HepG2 (cell line): ENCODE results near the gene PASD1. TPM values are rescaled to one million over a fixed set of nuclear protein-coding genes. Genes with fewer than 3 reads are reported as not detected.

ENCODE experiments used
- ATAC-seq: fragments of 200-7000 bp; cut with Tn5 transposase; 3 replicates; pipeline ENCODE4 v1.9.1; 2020; ENCODE audit warnings: mild to moderate bottlenecking, moderate library complexity
- BruUV-seq: library from RNA; stranded (reverse); fragments of 400-500 nt; replicated peaks from 2 replicates; lab custom pipeline; 2021; lab: Mats Ljungman, UMichigan
- CTCF ChIA-PET: fragments of 300-600 bp; formaldehyde crosslinking; extraction: SDS; loops from one replicate; lab custom pipeline; 2021; ENCODE audit warnings: low total read pairs, inconsistent platforms, low intra/inter-chr PET ratio; lab: Yijun Ruan, JAX
- POLR2A ChIA-PET: fragments of 350-600 bp; sonication (Branson Sonifier 250); formaldehyde crosslinking; loops from one replicate; lab custom pipeline; 2020; ENCODE audit warnings: antibody characterized with exemption, inconsistent platforms; lab: Yijun Ruan, JAX
- DNase-seq: peaks from one replicate; pipeline ENCODE4 v3.0.0-alpha.2; 2015; ENCODE audit warnings: low spot score
- FAIRE-seq: peaks from 3 replicates; lab custom pipeline; 2011; peaks lifted over from hg19 to GRCh38; lab: Jason Lieb, UNC
- H2AFZ ChIP-seq: one replicate; pipeline ENCODE4 v1.6.1; 2011; ENCODE audit warnings: low read length, inconsistent platforms
- H3K27ac ChIP-seq: fragments of 300-600 bp; 3 replicates; pipeline ENCODE4 v1.8.0; 2011; ENCODE audit warnings: mixed run types, mild to moderate bottlenecking, mixed read lengths, low read length, inconsistent platforms; ENCODE audit not compliant: insufficient read depth; ENCODE audit errors: extremely low read length
- H3K27me3 ChIP-seq, 2 experiments: fragments of 200-600 bp in 1 of 2; 2 replicates in 1 of 2; 3 replicates in 1 of 2; pipeline versions ENCODE4 v1.6.0 to v1.8.0; 2011; ENCODE audit warnings: low read length in 2 of 2, mild to moderate bottlenecking in 2 of 2, moderate library complexity in 2 of 2, inconsistent platforms in 1 of 2; ENCODE audit not compliant: insufficient read depth in 2 of 2, control insufficient read depth in 1 of 2
- H3K36me3 ChIP-seq, 2 experiments: fragments of 200-600 bp in 1 of 2; replicated peaks in 1 of 2; 2 replicates in 1 of 2; 3 replicates in 1 of 2; pipeline versions ENCODE4 v1.5.1 to v1.8.0; 2011; ENCODE audit warnings: low read length in 2 of 2, inconsistent platforms in 1 of 2; ENCODE audit not compliant: insufficient read depth in 2 of 2, control insufficient read depth in 1 of 2
- H3K4me1 ChIP-seq: 2 replicates; pipeline ENCODE4 v1.5.1; 2012; ENCODE audit warnings: low read length, inconsistent platforms; ENCODE audit not compliant: insufficient read depth
- H3K4me2 ChIP-seq: 2 replicates; pipeline ENCODE4 v1.6.0; 2011; ENCODE audit warnings: low read depth, low read length, inconsistent platforms
- H3K4me3 ChIP-seq, 3 experiments: fragments of 200-600 bp in 1 of 3; sonication (generic), shearing (Covaris generic) in 1 of 3; replicated peaks in 1 of 3; 2 replicates each; pipeline ENCODE4 v1.5.1; 2011 to 2016; ENCODE audit warnings: low read length in 3 of 3, inconsistent platforms in 2 of 3, low read depth in 2 of 3, mild to moderate bottlenecking in 2 of 3, control low read depth in 1 of 3, mixed read lengths in 1 of 3; ENCODE audit not compliant: insufficient read depth in 1 of 3
- H3K79me2 ChIP-seq: one replicate; pipeline ENCODE4 v1.6.1; 2011; ENCODE audit warnings: low read length, inconsistent platforms; ENCODE audit not compliant: insufficient read depth
- H3K9ac ChIP-seq: 2 replicates; pipeline ENCODE4 v1.6.0; 2011; ENCODE audit warnings: mild to moderate bottlenecking, low read depth, low read length, inconsistent platforms; ENCODE audit not compliant: insufficient read depth
- H3K9me3 ChIP-seq: 2 replicates; pipeline ENCODE4 v1.5.1; 2012; ENCODE audit warnings: mild to moderate bottlenecking, low read length
- H4K20me1 ChIP-seq: 2 replicates; pipeline ENCODE4 v1.6.0; 2011; ENCODE audit warnings: inconsistent platforms, mild to moderate bottlenecking, low read length, moderate library complexity; ENCODE audit not compliant: insufficient read depth
- DNMT3B ChIP-seq: conservative IDR thresholded peaks from 2 replicates; pipeline ENCODE4 v1.6.1; 2016; ENCODE audit warnings: missing biosample characterization, control low read depth
- EEA1 ChIP-seq: sonication (generic); formaldehyde crosslinking; IDR thresholded peaks from 2 replicates; pipeline ENCODE4 v1.5.1; 2020; ENCODE audit warnings: mild to moderate bottlenecking, missing genetic modification reagents, borderline replicate concordance
- EP300 ChIP-seq, 3 experiments: sonication (generic) in 1 of 3; formaldehyde crosslinking in 1 of 3; IDR thresholded peaks; 2 replicates each; pipeline versions ENCODE4 v1.5.1 to v1.6.1; 2011 to 2020; ENCODE audit warnings: low read depth in 2 of 3, low read length in 2 of 3, borderline replicate concordance in 1 of 3, improper control_type of control experiment in 1 of 3, mild to moderate bottlenecking in 1 of 3, missing genetic modification reagents in 1 of 3, moderate library complexity in 1 of 3
- FLYWCH1 ChIP-seq: sonication (generic); formaldehyde crosslinking; IDR thresholded peaks from 2 replicates; pipeline ENCODE4 v1.8.1; 2023; ENCODE audit warnings: mild to moderate bottlenecking, missing genetic modification reagents
- ISX ChIP-seq: sonication (generic); formaldehyde crosslinking; conservative IDR thresholded peaks from 2 replicates; pipeline ENCODE4 v1.5.0; 2020; ENCODE audit warnings: missing genetic modification reagents
- KDM3A ChIP-seq: IDR thresholded peaks from 2 replicates; pipeline ENCODE4 v1.6.1; 2018; ENCODE audit warnings: low read depth, missing compliant biosample characterization
- NR3C1 ChIP-seq: sonication (generic); formaldehyde crosslinking; IDR thresholded peaks from 2 replicates; pipeline ENCODE4 v1.4.0; 2020; ENCODE audit warnings: missing genetic modification reagents
- RFXAP ChIP-seq: sonication (generic); formaldehyde crosslinking; IDR thresholded peaks from 2 replicates; pipeline ENCODE4 v1.4.0; 2020; ENCODE audit warnings: missing genetic modification reagents, borderline replicate concordance
- TARDBP ChIP-seq: sonication (generic); formaldehyde crosslinking; IDR thresholded peaks from 2 replicates; pipeline ENCODE4 v1.8.0; 2022; ENCODE audit warnings: mild to moderate bottlenecking, missing genetic modification reagents
- ZNF766 ChIP-seq: sonication (generic); formaldehyde crosslinking; IDR thresholded peaks from 2 replicates; pipeline ENCODE4 v1.5.0; 2020; ENCODE audit warnings: missing genetic modification reagents, borderline replicate concordance
- ZNF839 ChIP-seq: sonication (generic); formaldehyde crosslinking; IDR thresholded peaks from 2 replicates; pipeline ENCODE4 v1.4.0; 2020; ENCODE audit warnings: missing genetic modification reagents, mild to moderate bottlenecking, borderline replicate concordance
- WGBS: methylation state at CpG from one replicate; pipeline ENCODE4 v1.1.6; 2017; ENCODE audit warnings: low lambda C conversion rate; 5-methylcytosine and 5-hydroxymethylcytosine counted together
- in situ Hi-C: cut with HindIII; loops from 2 replicates; pipeline ENCODE4 v1.10.0; 2017; ENCODE audit warnings: low pct_unique_long_range_greater_than_20kb; ENCODE audit not compliant: extremely low pct_ligation_motif_present
- intact Hi-C: fragments of 100-400 bp; cut with micrococcal nuclease; formaldehyde crosslinking; loops from one replicate; pipeline ENCODE4 v1.10.0; 2022; ENCODE audit not compliant: unreplicated experiment
- polyA plus RNA-seq, 8 experiments: library from polyadenylated mRNA; depleted of rRNA in 3 of 8; stranded (reverse) in 7 of 8; unstranded in 1 of 8; fragments of >200 nt; fragmentation: Illumina TruSeq in 4 of 8; extraction: Trizol in 4 of 8; gene quantifications; 2 replicates each; pipeline versions ENCODE4 v1.2.1 to v1.2.3, GENCODE V29; 2011 to 2016; ENCODE audit warnings: low read depth in 4 of 8, missing spikeins in 1 of 8, mixed read lengths in 1 of 8; ENCODE audit not compliant: insufficient read depth in 1 of 8
- total RNA-seq, 5 experiments: library from RNA; depleted of rRNA; stranded (reverse); fragments of >200 nt; fragmentation: Illumina TruSeq; extraction: Trizol; gene quantifications; 2 replicates each; pipeline ENCODE4 v1.2.3, GENCODE V29; 2016; ENCODE audit warnings: low read depth in 1 of 5
- TF ChIP-seq, protein P1 (sequence below): sonication (generic); formaldehyde crosslinking; IDR thresholded peaks from 2 replicates; pipeline ENCODE4 v1.9.0; 2021; ENCODE audit warnings: missing genetic modification reagents, borderline replicate concordance
- TF ChIP-seq, protein P2 (sequence below): sonication (generic); formaldehyde crosslinking; conservative IDR thresholded peaks from 2 replicates; pipeline ENCODE4 v1.5.0; 2020; ENCODE audit warnings: missing genetic modification reagents
- TF ChIP-seq, protein P3 (sequence below): sonication (generic); formaldehyde crosslinking; IDR thresholded peaks from 2 replicates; pipeline ENCODE4 v1.4.0; 2020; ENCODE audit warnings: missing genetic modification reagents

PASD1 gene
- total and polyA plus RNA-seq, 2 of the 13 experiments (the other 11 are each of a cell fraction or from before 2014, with no cell fraction given), result not detected

DNA sequence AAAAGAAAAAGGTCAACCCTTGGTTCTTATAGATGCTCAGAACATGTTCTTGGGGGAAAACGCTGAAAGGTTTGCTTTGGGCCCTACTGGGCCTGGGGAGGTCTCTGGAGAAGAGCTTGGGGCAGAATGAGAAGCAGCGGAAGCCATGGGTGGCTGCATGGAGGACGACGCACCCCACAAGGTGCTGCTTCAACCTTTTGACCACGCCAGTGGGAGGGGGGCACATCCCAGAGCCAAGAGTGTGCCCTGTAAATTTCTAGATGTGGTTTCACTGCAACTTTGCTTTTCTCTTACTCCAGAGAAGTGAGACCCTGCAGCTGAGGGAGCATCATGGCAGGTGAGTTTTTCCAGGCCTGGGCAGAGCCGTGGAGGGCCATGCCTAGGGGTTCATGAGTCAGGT lies 135.0 kb downstream of the PASD1 start:
- TF ChIP-seq, protein P1, sequence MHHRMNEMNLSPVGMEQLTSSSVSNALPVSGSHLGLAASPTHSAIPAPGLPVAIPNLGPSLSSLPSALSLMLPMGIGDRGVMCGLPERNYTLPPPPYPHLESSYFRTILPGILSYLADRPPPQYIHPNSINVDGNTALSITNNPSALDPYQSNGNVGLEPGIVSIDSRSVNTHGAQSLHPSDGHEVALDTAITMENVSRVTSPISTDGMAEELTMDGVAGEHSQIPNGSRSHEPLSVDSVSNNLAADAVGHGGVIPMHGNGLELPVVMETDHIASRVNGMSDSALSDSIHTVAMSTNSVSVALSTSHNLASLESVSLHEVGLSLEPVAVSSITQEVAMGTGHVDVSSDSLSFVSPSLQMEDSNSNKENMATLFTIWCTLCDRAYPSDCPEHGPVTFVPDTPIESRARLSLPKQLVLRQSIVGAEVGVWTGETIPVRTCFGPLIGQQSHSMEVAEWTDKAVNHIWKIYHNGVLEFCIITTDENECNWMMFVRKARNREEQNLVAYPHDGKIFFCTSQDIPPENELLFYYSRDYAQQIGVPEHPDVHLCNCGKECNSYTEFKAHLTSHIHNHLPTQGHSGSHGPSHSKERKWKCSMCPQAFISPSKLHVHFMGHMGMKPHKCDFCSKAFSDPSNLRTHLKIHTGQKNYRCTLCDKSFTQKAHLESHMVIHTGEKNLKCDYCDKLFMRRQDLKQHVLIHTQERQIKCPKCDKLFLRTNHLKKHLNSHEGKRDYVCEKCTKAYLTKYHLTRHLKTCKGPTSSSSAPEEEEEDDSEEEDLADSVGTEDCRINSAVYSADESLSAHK (CRISPR knock-in tag), result no peak
- TF ChIP-seq, protein P2, sequence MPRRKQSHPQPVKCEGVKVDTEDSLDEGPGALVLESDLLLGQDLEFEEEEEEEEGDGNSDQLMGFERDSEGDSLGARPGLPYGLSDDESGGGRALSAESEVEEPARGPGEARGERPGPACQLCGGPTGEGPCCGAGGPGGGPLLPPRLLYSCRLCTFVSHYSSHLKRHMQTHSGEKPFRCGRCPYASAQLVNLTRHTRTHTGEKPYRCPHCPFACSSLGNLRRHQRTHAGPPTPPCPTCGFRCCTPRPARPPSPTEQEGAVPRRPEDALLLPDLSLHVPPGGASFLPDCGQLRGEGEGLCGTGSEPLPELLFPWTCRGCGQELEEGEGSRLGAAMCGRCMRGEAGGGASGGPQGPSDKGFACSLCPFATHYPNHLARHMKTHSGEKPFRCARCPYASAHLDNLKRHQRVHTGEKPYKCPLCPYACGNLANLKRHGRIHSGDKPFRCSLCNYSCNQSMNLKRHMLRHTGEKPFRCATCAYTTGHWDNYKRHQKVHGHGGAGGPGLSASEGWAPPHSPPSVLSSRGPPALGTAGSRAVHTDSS, result no peak
- TF ChIP-seq TARDBP (CRISPR knock-in tag), result no peak
- TF ChIP-seq ZNF766, result no peak
- TF ChIP-seq ISX, result no peak
- TF ChIP-seq, protein P3, sequence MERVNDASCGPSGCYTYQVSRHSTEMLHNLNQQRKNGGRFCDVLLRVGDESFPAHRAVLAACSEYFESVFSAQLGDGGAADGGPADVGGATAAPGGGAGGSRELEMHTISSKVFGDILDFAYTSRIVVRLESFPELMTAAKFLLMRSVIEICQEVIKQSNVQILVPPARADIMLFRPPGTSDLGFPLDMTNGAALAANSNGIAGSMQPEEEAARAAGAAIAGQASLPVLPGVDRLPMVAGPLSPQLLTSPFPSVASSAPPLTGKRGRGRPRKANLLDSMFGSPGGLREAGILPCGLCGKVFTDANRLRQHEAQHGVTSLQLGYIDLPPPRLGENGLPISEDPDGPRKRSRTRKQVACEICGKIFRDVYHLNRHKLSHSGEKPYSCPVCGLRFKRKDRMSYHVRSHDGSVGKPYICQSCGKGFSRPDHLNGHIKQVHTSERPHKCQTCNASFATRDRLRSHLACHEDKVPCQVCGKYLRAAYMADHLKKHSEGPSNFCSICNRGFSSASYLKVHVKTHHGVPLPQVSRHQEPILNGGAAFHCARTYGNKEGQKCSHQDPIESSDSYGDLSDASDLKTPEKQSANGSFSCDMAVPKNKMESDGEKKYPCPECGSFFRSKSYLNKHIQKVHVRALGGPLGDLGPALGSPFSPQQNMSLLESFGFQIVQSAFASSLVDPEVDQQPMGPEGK (CRISPR knock-in tag), result no peak
- TF ChIP-seq EEA1, result no peak
- TF ChIP-seq RFXAP, result no peak
- no peak for TF ChIP-seq NR3C1 (CRISPR knock-in tag)
- no peak for TF ChIP-seq FLYWCH1 (CRISPR knock-in tag)
- TF ChIP-seq DNMT3B (CRISPR knock-in tag), result no peak
- no peak for TF ChIP-seq KDM3A (CRISPR knock-in tag)
- no peak for TF ChIP-seq ZNF839 (CRISPR knock-in tag)
- no peak for TF ChIP-seq EP300 (IDR thresholded peaks at IDR 0.05; ENCODE audit: low read depth in 2 of 2, low read length in 2 of 2)
- no peak for TF ChIP-seq EP300 (CRISPR knock-in tag; IDR thresholded peaks at IDR 0.05; ENCODE audit: borderline replicate concordance)
- TF ChIP-seq, all 625 proteins: peak for 0
- no peak overlapping the region for H3K9ac ChIP-seq
- 10% methylated on average over 1 of the region's 6 CpGs for WGBS
- H3K79me2 ChIP-seq, result no peaks in the 10 kb centered on the region
- no peak overlapping the region for H3K4me2 ChIP-seq
- intact Hi-C loops (no loop called here), in situ Hi-C loops (loop anchor here (25.0 kb wide), 1 partner anchor 186 kb away; no protein-coding TSS in a partner anchor)
- H2AFZ ChIP-seq, result no peak overlapping the region
- H3K27ac ChIP-seq, result no peak overlapping the region
- no TSS peak for BruUV-seq
- CTCF ChIA-PET, result no interaction called here
- no peaks in the 10 kb centered on the region for H3K27me3 ChIP-seq
- DNase-seq (no peak), ATAC-seq (no peak), FAIRE-seq (no peak)
- H4K20me1 ChIP-seq, result no peaks in the 10 kb centered on the region
- H3K36me3 ChIP-seq, result no peaks in the 10 kb centered on the region
- H3K4me1 ChIP-seq, result no peaks in the 10 kb centered on the region
- H3K9me3 ChIP-seq, result no peaks in the 10 kb centered on the region
- POLR2A ChIA-PET, result no interaction called here
- H3K4me3 ChIP-seq, result no peak overlapping the region
